GM23248 (cell line): ENCODE measurements around the gene DNAL4.

Experiments
- EZH2 ChIP-seq: fragments of 200-600 bp; sonication (generic); IDR thresholded peaks from 2 replicates; pipeline ENCODE4 v1.6.1; 2018; ENCODE audit warnings: antibody characterized with exemption, mild to moderate bottlenecking; ENCODE audit not compliant: insufficient read depth, poor library complexity, severe bottlenecking
- EZH2phosphoT487 ChIP-seq: fragments of 200-600 bp; sonication (generic); IDR thresholded peaks from 2 replicates; pipeline ENCODE4 v1.6.1; 2018; ENCODE audit warnings: antibody characterized with exemption, moderate library complexity, mild to moderate bottlenecking, low read depth; ENCODE audit not compliant: insufficient read depth

- TF ChIP-seq EZH2phosphoT487 (no peak), EZH2 (no peak)
These were observed 58.8 kb downstream of the DNAL4 start for GRCh38 chr22:38735126-38735464.
